Endothelial cell of umbilical vein (primary cell): ENCODE results near the gene IRX1. TPM values are rescaled to one million over a fixed set of nuclear protein-coding genes. Genes with fewer than 3 reads are reported as not detected.

Experiments used
- BruUV-seq: library from RNA; stranded (reverse); fragments of 400-500 nt; replicated peaks from 2 replicates; lab custom pipeline; 2021; lab: Mats Ljungman, UMichigan
- CTCF ChIA-PET: fragments of 300-600, 350-600 bp; sonication (Branson Sonifier 250); formaldehyde crosslinking; loops from one replicate; lab custom pipeline; 2021; ENCODE audit warnings: antibody characterized with exemption, inconsistent platforms; lab: Charles Lee
- POLR2A ChIA-PET: fragments of 300-600, 350-600 bp; sonication (Branson Sonifier 250); formaldehyde crosslinking; loops from one replicate; lab custom pipeline; 2021; ENCODE audit warnings: antibody characterized with exemption, inconsistent platforms; lab: Charles Lee
- DNase-seq: peaks from one replicate; pipeline ENCODE4 v3.0.0-alpha.2; 2011; ENCODE audit warnings: low read depth, low spot score
- FAIRE-seq: peaks from 2 replicates; lab custom pipeline; 2011; peaks lifted over from hg19 to GRCh38; lab: Jason Lieb, UNC
- H2AFZ ChIP-seq: 2 replicates; pipeline ENCODE4 v1.6.0; 2012; ENCODE audit warnings: low read depth, low read length, control low read depth, inconsistent platforms
- H3K27ac ChIP-seq: 2 replicates; pipeline ENCODE4 v1.5.1; 2011; ENCODE audit warnings: low read depth, mild to moderate bottlenecking, control low read depth, low read length, moderate library complexity; ENCODE audit not compliant: insufficient read depth
- H3K27me3 ChIP-seq, 2 experiments: 2 replicates each; pipeline versions ENCODE4 v1.6.0 to v1.6.1; 2011; ENCODE audit warnings: low read length in 2 of 2, mixed read lengths in 1 of 2; ENCODE audit not compliant: control insufficient read depth in 2 of 2, insufficient read depth in 2 of 2
- H3K36me3 ChIP-seq, 2 experiments: 2 replicates in 1 of 2; 3 replicates in 1 of 2; pipeline ENCODE4 v1.5.1; 2011; ENCODE audit warnings: low read length in 2 of 2, mild to moderate bottlenecking in 1 of 2, moderate library complexity in 1 of 2; ENCODE audit not compliant: control insufficient read depth in 2 of 2, insufficient read depth in 2 of 2; ENCODE audit errors: extremely low read depth in 1 of 2
- H3K4me1 ChIP-seq: 3 replicates; pipeline ENCODE4 v1.5.1; 2011; ENCODE audit warnings: mild to moderate bottlenecking, low read length; ENCODE audit not compliant: control insufficient read depth, insufficient read depth; ENCODE audit errors: extremely low read depth
- H3K4me2 ChIP-seq: 2 replicates; pipeline ENCODE4 v1.6.1; 2011; ENCODE audit warnings: low read length, control low read depth, mixed read lengths; ENCODE audit not compliant: insufficient read depth
- H3K4me3 ChIP-seq, 3 experiments: fragments of 200-600 bp in 1 of 3; sonication (generic), shearing (Covaris generic) in 1 of 3; replicated peaks in 1 of 3; 2 replicates each; pipeline ENCODE4 v1.5.1; 2011 to 2016; ENCODE audit warnings: control low read depth in 3 of 3, low read length in 3 of 3, mild to moderate bottlenecking in 2 of 3, inconsistent platforms in 1 of 3, low read depth in 1 of 3, moderate library complexity in 1 of 3; ENCODE audit not compliant: insufficient read depth in 1 of 3
- H3K79me2 ChIP-seq: 2 replicates; pipeline ENCODE4 v1.6.0; 2012; ENCODE audit warnings: low read length, inconsistent platforms; ENCODE audit not compliant: control insufficient read depth, insufficient read depth
- H3K9ac ChIP-seq: replicated peaks from 2 replicates; pipeline ENCODE3; 2011; ENCODE audit warnings: low read length, control low read depth; ENCODE audit not compliant: insufficient read depth; ENCODE audit errors: extremely low read depth
- H3K9me1 ChIP-seq: replicated peaks from 3 replicates; pipeline ENCODE4 v1.6.0; 2011; ENCODE audit warnings: mild to moderate bottlenecking, low read length; ENCODE audit not compliant: control insufficient read depth, insufficient read depth; ENCODE audit errors: extremely low read depth
- H3K9me3 ChIP-seq: replicated peaks from 2 replicates; pipeline ENCODE4 v1.5.1; 2012; ENCODE audit warnings: low read length, inconsistent platforms; ENCODE audit not compliant: control insufficient read depth, insufficient read depth
- H4K20me1 ChIP-seq: replicated peaks from 2 replicates; pipeline ENCODE3; 2011; ENCODE audit warnings: mild to moderate bottlenecking, low read length; ENCODE audit not compliant: control insufficient read depth, insufficient read depth; ENCODE audit errors: extremely low read depth
- EZH2 ChIP-seq: IDR thresholded peaks from 2 replicates; pipeline ENCODE4 v1.6.1; 2012; ENCODE audit warnings: borderline replicate concordance, low read depth, mild to moderate bottlenecking, moderate library complexity, low read length, inconsistent platforms; ENCODE audit not compliant: severe bottlenecking
- FOS ChIP-seq: IDR thresholded peaks from 2 replicates; pipeline ENCODE4 v1.6.1; 2011; ENCODE audit warnings: mild to moderate bottlenecking, low read length, moderate library complexity, borderline replicate concordance; ENCODE audit not compliant: insufficient read depth
- GATA2 ChIP-seq: IDR thresholded peaks from 2 replicates; pipeline ENCODE4 v1.7.0; 2011; ENCODE audit warnings: low read depth, mild to moderate bottlenecking, moderate library complexity, mixed read lengths, low read length; ENCODE audit not compliant: insufficient read length, insufficient read depth
- JUN ChIP-seq: IDR thresholded peaks from 2 replicates; pipeline ENCODE4 v1.6.1; 2011; ENCODE audit warnings: borderline replicate concordance, low read depth; ENCODE audit not compliant: insufficient read length, insufficient read depth
- MAX ChIP-seq: IDR thresholded peaks from 2 replicates; pipeline ENCODE4 v1.6.1; 2011; ENCODE audit not compliant: insufficient read depth, insufficient read length
- MYC ChIP-seq: IDR thresholded peaks from one replicate; pipeline ENCODE4 v1.6.1; 2011; ENCODE audit warnings: mild to moderate bottlenecking, low read depth, low read length
- POLR2A ChIP-seq: IDR thresholded peaks from 2 replicates; pipeline ENCODE4 v1.6.1; 2012; ENCODE audit warnings: low read depth, mild to moderate bottlenecking, control low read depth, low read length
- POLR2AphosphoS5 ChIP-seq: IDR thresholded peaks from 2 replicates; pipeline ENCODE4 v1.6.1; 2012; ENCODE audit warnings: low read depth, mild to moderate bottlenecking, control low read depth, low read length, moderate library complexity; ENCODE audit not compliant: insufficient read depth
- dilution Hi-C: fragments of 300-500 bp; cut with MboI; formaldehyde crosslinking; loops from one replicate; pipeline ENCODE4 v1.15.0; 2019; ENCODE audit warnings: low sequenced_read_pairs; ENCODE audit not compliant: extremely low pct_ligation_motif_present
- intact Hi-C: fragments of 100-400 bp; cut with micrococcal nuclease; formaldehyde crosslinking; loops from one replicate; pipeline ENCODE4 v1.10.0; 2022
- polyA plus RNA-seq, 4 experiments: library from polyadenylated mRNA; depleted of rRNA in 3 of 4; stranded (reverse) in 3 of 4; unstranded in 1 of 4; fragments of >200 nt; gene quantifications; 2 replicates each; pipeline versions ENCODE4 v1.2.1 to v1.2.3, GENCODE V29; 2011 to 2012; ENCODE audit warnings: missing spikeins in 1 of 4
- total RNA-seq: library from RNA; stranded (reverse); gene quantifications from 2 replicates; pipeline ENCODE4 v1.2.3, GENCODE V29; 2021
- TF ChIP-seq, protein P1 (sequence below), 2 donors: IDR thresholded peaks; 1 replicate in 1 of 2; 2 replicates in 1 of 2; pipeline ENCODE4 v1.5.1; 2011; ENCODE audit warnings: low read length in 2 of 2, mild to moderate bottlenecking in 2 of 2, moderate library complexity in 2 of 2, control low read depth in 1 of 2, inconsistent platforms in 1 of 2, low read depth in 1 of 2; ENCODE audit not compliant: insufficient read depth in 1 of 2; ENCODE audit errors: extremely low read depth in 1 of 2

Gene IRX1
- total and polyA plus RNA-seq, 2 donors (not counting 3 experiments of a cell fraction or from before 2014, with no cell fraction given): not detected

- ChIA-PET CTCF (no interaction called here), POLR2A (no interaction called here)
- no peak overlapping the region for H3K4me3 ChIP-seq
- no peak overlapping the region for H3K27ac ChIP-seq
- H3K36me3 ChIP-seq: no peaks in the 10 kb centered on the region
- TF ChIP-seq JUN (no peak), GATA2 (no peak), POLR2AphosphoS5 (no peak)
- TF ChIP-seq, protein P1, sequence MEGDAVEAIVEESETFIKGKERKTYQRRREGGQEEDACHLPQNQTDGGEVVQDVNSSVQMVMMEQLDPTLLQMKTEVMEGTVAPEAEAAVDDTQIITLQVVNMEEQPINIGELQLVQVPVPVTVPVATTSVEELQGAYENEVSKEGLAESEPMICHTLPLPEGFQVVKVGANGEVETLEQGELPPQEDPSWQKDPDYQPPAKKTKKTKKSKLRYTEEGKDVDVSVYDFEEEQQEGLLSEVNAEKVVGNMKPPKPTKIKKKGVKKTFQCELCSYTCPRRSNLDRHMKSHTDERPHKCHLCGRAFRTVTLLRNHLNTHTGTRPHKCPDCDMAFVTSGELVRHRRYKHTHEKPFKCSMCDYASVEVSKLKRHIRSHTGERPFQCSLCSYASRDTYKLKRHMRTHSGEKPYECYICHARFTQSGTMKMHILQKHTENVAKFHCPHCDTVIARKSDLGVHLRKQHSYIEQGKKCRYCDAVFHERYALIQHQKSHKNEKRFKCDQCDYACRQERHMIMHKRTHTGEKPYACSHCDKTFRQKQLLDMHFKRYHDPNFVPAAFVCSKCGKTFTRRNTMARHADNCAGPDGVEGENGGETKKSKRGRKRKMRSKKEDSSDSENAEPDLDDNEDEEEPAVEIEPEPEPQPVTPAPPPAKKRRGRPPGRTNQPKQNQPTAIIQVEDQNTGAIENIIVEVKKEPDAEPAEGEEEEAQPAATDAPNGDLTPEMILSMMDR (IDR thresholded peaks at IDR 0.05; ENCODE audit: extremely low read depth in 1 of 2, insufficient read depth in 1 of 2, low read depth in 1 of 2, low read length in 2 of 2): no peak
- no peak overlapping the region for H3K9ac ChIP-seq
- H3K9me3 ChIP-seq: peaks cover 2% of the 10 kb centered on the region
- no TSS peak for BruUV-seq
- intact Hi-C loops (no loop called here), dilution Hi-C loops (no loop called here)
- FAIRE-seq (no peak), DNase-seq (no peak)
- H3K4me1 ChIP-seq: no peaks in the 10 kb centered on the region
- no peaks in the 10 kb centered on the region for H4K20me1 ChIP-seq
- H3K79me2 ChIP-seq: no peaks in the 10 kb centered on the region
- H3K27me3 ChIP-seq: no peaks in the 10 kb centered on the region
- no peak overlapping the region for H3K4me2 ChIP-seq
- H2AFZ ChIP-seq: no peak overlapping the region
- no peaks in the 10 kb centered on the region for H3K9me1 ChIP-seq
Observed at GRCh38 chr5:3634061-3634460, 38.4 kb downstream of the IRX1 start.

- dilution Hi-C loops: no loop called here
- intact Hi-C loops: no loop called here
- FAIRE-seq: no peak
Observed at GRCh38 chr5:3639175-3639574, 43.5 kb downstream of the IRX1 start.

More at GRCh38 chr5:3639175-3639574, 43.5 kb downstream of the IRX1 start:
- Histone ChIP-seq H3K9me3 (peaks cover under 1% of the 10 kb centered on the region), H3K4me1 (no peaks in the 10 kb centered on the region), H3K4me2 (no peak overlapping the region), H3K79me2 (no peaks in the 10 kb centered on the region), H4K20me1 (no peaks in the 10 kb centered on the region), H3K27ac (no peak overlapping the region), H3K9ac (no peak overlapping the region), H3K4me3 (no peak overlapping the region), H3K36me3 (no peaks in the 10 kb centered on the region), H3K27me3 (no peaks in the 10 kb centered on the region), H3K9me1 (no peaks in the 10 kb centered on the region), H2AFZ (no peak overlapping the region)
- ChIA-PET POLR2A (no interaction called here), CTCF (no interaction called here)
- no peak for TF ChIP-seq POLR2AphosphoS5
- no peak for TF ChIP-seq FOS
- TF ChIP-seq GATA2: no peak
- no peak for TF ChIP-seq POLR2A
- TF ChIP-seq EZH2: no peak
- TF ChIP-seq JUN: no peak
- TF ChIP-seq, protein P1 (IDR thresholded peaks at IDR 0.05; ENCODE audit: extremely low read depth in 1 of 2, insufficient read depth in 1 of 2, low read depth in 1 of 2, low read length in 2 of 2): no peak
- no peak for TF ChIP-seq MYC
- no peak for TF ChIP-seq MAX
- BruUV-seq: no TSS peak
- no peak for DNase-seq
